ENCODE measurements around the gene NEK2.
A peak's percentile ranks its signal among the peaks of the same experiment; 100 is the strongest.
"Not testable (repeated sequence)": the region's sequence is repeated elsewhere in the genome, so short reads cannot be mapped to it uniquely, and the experiment has no call there.

The NEK2 gene

DNA sequence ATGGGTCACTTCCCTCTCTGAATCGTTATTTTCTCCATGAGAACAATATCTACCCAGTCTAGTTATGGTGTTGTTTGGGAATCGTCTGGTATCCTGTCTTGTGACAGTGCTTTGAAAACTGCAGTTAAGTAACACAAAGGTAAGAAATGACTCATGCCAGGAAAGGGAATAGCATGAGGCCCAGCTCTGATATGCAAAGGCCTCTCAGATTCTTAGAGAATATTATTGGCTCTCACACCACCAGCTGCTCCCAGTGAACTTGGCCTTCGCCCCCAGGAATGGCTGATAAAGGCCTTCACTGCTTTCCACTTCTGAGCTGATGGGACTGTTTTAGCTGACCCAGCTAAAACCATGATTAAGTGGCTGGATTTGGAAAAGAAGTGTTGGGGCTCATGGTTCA lies 27.1 kb downstream of the NEK2 start:
- DNase-seq: no peak

- DNase-seq: no peak
These were observed 27.7 kb downstream of the NEK2 start for GRCh38 chr1:211647711-211648121.

- no peak for DNase-seq
These were observed 28.9 kb downstream of the NEK2 start for GRCh38 chr1:211646566-211646965.

- not testable (repeated sequence) for DNase-seq
These were observed 29.8 kb downstream of the NEK2 start for GRCh38 chr1:211645601-211646000.

- no peak for DNase-seq
These were observed 30.8 kb downstream of the NEK2 start for GRCh38 chr1:211644653-211645052.

DNA sequence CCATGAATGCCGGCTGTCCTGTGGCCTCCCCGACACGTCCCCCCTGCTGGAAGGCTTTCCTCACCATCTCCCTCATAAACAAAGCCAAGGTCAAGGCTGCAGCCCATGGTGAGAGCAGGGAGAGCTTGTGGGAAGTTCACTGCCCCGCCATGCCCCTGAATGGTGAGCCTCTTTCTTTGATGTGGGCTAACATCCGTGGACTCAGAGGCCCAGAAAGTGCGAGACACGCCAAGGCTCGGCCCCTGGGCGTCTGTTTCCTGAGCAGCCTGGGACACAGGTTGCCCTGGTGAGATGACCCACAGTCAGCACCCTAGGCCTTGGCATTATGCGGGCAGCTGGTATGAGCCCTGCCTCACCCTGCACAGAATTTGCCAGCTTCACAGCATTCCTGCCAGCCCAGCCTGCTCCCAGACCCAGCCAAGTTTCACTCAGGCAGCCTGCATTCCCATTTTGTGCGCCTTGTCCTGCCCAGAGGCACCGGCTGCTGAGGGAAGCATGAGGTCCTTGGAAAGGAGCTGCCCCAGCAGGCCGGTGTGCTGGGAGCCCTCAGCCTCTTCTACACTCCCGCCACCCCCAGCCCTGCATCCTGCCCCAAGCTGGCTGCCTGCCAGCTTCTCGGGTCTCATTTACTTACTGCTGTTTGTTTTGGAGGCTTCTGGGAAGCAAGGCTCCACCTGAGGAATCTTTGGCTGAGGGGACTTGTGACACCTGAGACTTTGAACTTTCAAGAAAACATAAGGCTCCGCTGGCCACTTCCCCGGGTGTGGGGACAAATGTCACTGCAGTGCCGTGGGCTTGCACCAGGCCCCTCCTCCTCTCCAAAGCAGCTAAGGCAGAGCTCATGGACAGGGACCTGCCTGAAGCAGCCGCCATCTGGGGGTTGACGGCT lies 31.9 kb downstream of the NEK2 start:
- DNase-seq: peak; percentile 82

GRCh38 chr1:211642870-211643269 lies 32.6 kb downstream of the NEK2 start:
- DNase-seq: no peak

DNA sequence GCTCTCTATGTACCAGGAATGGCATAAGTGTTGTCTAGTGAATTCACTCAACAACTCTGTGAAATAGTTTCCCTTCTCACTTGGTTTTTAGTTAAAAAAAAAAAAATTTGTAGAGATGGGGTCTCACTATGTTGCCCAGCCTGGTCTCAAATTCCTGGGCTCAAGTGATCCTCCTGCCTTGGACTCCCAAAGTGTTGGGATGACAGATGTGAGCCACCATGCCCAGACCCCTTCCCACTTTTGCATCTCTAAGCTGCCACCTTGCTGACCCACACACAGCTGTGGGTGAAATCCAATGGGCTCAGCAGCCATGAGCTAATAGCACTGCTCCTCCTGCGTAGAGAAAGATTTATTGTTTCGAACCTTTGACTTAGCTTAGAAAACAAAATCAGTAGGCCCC lies 33.5 kb downstream of the NEK2 start:
- DNase-seq: no peak

DNA sequence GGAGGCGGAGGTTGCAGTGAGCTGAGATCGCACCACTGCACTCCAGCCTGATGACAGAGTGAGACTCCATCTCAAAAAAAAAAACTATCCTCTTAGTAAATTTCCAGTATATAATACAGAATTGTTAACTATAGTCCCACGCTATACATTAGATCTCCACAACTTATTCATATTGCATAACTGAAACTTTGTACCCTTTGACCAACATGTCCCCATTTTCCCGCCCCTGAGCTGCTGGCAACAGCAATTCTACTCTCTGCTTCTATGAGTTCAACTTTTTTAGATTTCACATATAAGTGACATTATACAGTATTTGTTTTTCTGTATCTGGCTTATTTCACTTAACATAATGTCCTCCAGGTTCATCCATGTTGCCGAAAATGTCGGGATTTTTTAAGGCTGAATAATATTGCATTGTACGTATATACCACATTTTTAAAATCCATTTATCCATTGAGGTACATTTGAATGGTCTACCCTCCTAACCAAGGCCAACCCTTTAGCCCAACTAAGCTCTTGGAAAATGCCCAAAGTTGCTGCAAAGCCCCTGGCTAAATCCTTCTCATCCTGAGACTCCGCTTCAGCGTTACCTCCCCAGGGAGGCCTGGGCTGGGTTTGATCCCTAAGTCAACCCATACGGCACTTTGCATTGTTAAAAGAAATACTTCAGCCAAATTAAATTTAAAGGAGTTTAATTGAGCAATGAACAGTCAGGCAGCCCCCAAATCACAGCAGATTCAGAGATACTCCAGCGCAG lies 34.2 kb downstream of the NEK2 start:
- DNase-seq: no peak

GRCh38 chr1:211640301-211640630 lies 35.2 kb downstream of the NEK2 start:
- no peak for DNase-seq

GRCh38 chr1:211639475-211640300 lies 35.7 kb downstream of the NEK2 start:
- DNase-seq: no peak

GRCh38 chr1:211638689-211639101 lies 36.7 kb downstream of the NEK2 start:
- no peak for DNase-seq

GRCh38 chr1:211638246-211638645 lies 37.2 kb downstream of the NEK2 start:
- no peak for DNase-seq

DNA sequence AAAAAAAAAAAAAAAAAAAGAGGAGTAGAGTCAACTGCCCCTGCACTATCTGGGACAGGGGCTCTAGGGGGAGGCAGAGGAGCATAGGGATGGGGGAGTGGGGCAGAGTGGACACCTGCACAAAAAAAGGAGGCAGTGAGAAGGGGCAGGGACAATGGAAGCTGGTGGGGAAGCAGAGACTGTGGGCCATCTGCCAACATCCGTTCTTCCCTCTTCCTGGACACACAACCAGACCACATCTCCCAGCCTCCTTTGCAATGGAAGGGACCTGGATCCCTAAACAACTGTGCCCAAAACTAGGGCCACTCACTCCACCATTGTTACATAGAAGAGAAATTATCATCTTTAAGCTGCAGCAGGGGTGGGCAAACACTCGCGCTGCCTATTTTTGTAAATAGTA lies 38.4 kb downstream of the NEK2 start:
- peak; percentile 8 for DNase-seq

- not testable (repeated sequence) for DNase-seq
These were observed 38.8 kb downstream of the NEK2 start for GRCh38 chr1:211636575-211637029.

DNA sequence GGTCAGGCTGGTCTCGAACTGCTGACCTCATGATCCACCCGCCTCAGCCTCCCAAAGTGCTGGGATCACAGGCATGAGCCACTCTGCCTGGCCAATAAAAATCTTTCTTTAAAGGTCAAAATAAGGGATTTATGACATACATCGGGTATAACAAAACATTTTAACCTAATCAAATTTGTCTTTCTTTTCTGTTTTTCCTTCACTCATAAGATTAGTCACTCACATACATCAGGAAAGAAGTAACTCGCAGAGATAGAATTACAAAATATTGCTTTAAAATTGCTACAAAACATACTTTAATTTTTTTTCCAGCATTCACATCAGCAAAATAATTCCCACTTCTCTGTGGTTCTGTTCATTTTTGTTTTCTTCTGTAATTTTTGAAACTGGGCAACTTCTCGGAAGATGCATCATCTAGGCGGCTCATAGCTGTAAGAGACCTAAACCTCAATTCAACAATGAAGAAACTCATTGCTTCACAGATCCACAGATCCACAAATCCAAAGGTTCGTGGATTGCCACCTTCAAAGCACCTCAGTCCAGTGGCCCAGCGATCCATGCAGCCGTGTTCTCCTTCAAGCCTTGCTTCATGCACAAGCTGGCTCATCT lies 39.7 kb downstream of the NEK2 start:
- DNase-seq: no peak

DNA sequence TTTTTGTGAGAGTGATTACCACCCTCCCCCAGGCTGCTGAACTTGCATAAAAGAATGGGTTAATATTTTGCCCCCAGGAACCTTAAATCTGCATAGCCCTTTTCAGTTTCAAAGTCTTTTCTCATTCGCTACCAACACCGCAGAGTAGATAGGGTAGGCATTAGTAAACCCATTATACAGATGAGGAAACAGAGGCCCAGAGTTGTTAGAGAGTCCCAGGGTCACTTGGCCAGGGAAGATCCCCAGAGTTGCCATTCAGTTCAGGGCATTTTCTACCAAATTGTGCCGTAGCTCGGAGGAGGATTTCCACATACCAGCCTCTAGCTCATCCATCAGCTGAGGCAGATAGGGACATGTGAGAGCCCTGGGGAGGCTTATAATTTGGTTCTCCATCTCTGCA lies 40.5 kb downstream of the NEK2 start:
- no peak for DNase-seq

DNA sequence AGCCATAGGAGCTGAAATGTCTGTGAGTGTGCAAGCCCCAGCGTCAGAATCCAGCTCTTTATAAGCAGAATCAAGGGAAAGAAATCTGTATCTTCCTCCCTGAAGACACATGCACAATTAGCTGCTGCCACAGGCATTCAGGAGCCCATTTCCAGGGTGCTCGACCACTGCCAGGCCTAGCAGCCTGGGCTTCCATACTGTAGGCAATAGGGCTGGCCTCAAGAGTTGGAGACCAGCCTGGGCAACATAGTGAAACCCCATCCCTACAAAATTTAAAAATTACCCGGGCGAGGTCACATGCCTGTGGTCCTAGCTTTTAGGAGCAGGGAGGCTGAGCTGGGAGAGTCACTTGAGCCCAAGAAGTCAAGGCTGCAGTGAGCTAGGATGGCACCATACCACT lies 41.0 kb downstream of the NEK2 start:
- DNase-seq: no peak

DNA sequence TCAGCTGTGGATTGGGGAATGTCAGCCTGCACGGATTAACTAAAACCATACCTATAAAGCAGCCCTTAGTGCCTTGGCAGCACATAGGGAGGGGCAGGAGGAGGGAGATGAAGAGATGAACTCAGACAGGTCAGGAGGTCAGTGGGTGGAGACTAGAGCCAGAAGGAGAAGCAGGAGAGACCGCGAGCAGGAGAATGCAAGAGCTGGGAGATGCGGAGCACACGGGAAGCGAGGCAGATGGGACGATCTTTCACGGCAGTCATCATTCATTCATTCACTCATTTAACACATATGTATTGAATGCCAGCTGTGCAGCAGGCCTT lies 41.9 kb downstream of the NEK2 start:
- no peak for DNase-seq

DNA sequence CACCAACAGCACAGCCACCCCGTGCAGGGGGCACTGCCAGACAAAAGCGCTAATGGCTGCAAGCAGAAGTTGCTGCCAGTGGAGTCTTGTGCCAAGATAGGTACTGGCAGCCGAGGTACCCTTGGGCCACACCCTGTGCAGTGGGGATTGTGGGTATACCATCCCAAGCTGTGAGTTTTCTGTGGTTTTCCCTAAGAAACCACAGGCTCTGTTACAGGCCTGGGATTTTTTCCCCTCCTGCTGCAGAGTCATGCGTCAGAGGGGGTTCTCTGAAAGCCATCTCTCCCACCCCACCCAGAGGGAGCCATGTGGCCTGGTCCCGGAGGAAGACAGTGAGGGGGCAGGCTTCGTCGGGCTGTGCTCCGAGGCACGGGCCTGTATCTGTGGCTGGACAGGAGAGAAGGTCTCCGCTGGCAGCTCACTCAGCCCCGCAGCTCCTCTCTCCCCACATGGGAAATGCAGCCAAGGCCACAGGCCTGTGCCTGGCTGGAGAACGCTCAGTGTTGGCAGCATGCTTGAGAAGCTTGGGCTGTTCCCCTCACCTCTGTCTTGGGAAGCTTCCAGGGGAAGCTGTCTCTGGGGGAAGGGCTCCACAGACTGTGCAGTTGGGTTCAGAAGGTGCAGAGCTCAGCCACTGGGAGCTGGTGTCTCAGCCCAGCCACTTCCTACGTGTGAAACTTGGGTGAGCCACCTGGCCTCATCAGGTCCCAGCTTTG lies 42.5 kb downstream of the NEK2 start:
- DNase-seq: no peak

- DNase-seq: no peak
These were observed 43.2 kb downstream of the NEK2 start for GRCh38 chr1:211632117-211632807.

- no peak for DNase-seq
These were observed 44.3 kb downstream of the NEK2 start for GRCh38 chr1:211631168-211631567.

Data from COR-L47 (cell line).